Gastroesophageal sphincter (tissue), 4 donors: Measurements from ENCODE around the gene ZBTB3. TPM values are rescaled to one million over a fixed set of nuclear protein-coding genes. Genes with fewer than 3 reads are reported as not detected.
"Not testable (repeated sequence)": the region's sequence is repeated elsewhere in the genome, so short reads cannot be mapped to it uniquely, and the experiment has no call there.

Experiments used
- ATAC-seq: fragments of 150-250 bp; one replicate; pipeline ENCODE4 v1.9.1; 2016; ENCODE audit warnings: mild to moderate bottlenecking, moderate library complexity
- H3K27ac ChIP-seq, 4 donors: fragments of 200-600 bp; sonication (generic) in 3 of 4; 1 replicate in 3 of 4; 2 replicates in 1 of 4; pipeline ENCODE4 v1.5.1; 2016 to 2019
- H3K27me3 ChIP-seq: fragments of 200-600 bp; sonication (generic); one replicate; pipeline ENCODE4 v1.5.1; 2019
- H3K36me3 ChIP-seq, 2 donors: fragments of 200-600 bp; sonication (generic); one replicate each; pipeline ENCODE4 v1.5.1; 2019; ENCODE audit warnings: control low read depth in 1 of 2
- H3K4me1 ChIP-seq, 3 donors: fragments of 200-600 bp; sonication (generic); 1 replicate in 2 of 3; 2 replicates in 1 of 3; pipeline ENCODE4 v1.5.1; 2016 to 2019; ENCODE audit warnings: control low read depth in 2 of 3
- H3K4me3 ChIP-seq, 2 donors: fragments of 200-600 bp; sonication (generic); one replicate each; pipeline ENCODE4 v1.5.1; 2019; ENCODE audit warnings: mild to moderate bottlenecking in 1 of 2, moderate library complexity in 1 of 2
- H3K9me3 ChIP-seq, 3 donors: fragments of 200-600 bp; sonication (generic); one replicate each; pipeline ENCODE4 v1.5.1; 2017 to 2019; ENCODE audit warnings: control low read depth in 2 of 3
- EP300 ChIP-seq: sonication (generic); formaldehyde crosslinking; IDR thresholded peaks from one replicate; pipeline ENCODE4 v1.6.1; 2017; ENCODE audit warnings: antibody characterized with exemption, mild to moderate bottlenecking
- POLR2A ChIP-seq, 2 donors: fragments of 450-650 bp; IDR thresholded peaks; one replicate each; pipeline ENCODE4 v1.6.1; 2017; ENCODE audit warnings: antibody characterized with exemption in 2 of 2, mild to moderate bottlenecking in 2 of 2, moderate library complexity in 1 of 2
- POLR2AphosphoS5 ChIP-seq: sonication (generic); formaldehyde crosslinking; IDR thresholded peaks from one replicate; pipeline ENCODE4 v1.6.1; 2017; ENCODE audit warnings: antibody characterized with exemption
- WGBS, 2 donors: methylation state at CpG; one replicate each; pipeline ENCODE4 v1.1.5; 2018; ENCODE audit warnings: low coverage in 1 of 2; 5-methylcytosine and 5-hydroxymethylcytosine counted together
- total RNA-seq, 4 donors: library from RNA; depleted of rRNA; stranded (reverse); fragments of >200 nt; gene quantifications; one replicate each; pipeline ENCODE4 v1.1.0, GENCODE V29; 2016
- TF ChIP-seq, protein P1 (sequence below), 4 experiments: fragments of 200-600 bp in 2 of 4; fragments of 450-650 bp in 2 of 4; sonication (generic) in 1 of 4; IDR thresholded peaks; one replicate each; pipeline ENCODE4 v1.5.1; 2017 to 2019; ENCODE audit warnings: antibody characterized with exemption in 4 of 4, mild to moderate bottlenecking in 2 of 4, moderate library complexity in 2 of 4

The ZBTB3 gene
- total RNA-seq, 4 donors from 2014 or later = 8.8 to 15.8 (median 12.3) TPM

DNA sequence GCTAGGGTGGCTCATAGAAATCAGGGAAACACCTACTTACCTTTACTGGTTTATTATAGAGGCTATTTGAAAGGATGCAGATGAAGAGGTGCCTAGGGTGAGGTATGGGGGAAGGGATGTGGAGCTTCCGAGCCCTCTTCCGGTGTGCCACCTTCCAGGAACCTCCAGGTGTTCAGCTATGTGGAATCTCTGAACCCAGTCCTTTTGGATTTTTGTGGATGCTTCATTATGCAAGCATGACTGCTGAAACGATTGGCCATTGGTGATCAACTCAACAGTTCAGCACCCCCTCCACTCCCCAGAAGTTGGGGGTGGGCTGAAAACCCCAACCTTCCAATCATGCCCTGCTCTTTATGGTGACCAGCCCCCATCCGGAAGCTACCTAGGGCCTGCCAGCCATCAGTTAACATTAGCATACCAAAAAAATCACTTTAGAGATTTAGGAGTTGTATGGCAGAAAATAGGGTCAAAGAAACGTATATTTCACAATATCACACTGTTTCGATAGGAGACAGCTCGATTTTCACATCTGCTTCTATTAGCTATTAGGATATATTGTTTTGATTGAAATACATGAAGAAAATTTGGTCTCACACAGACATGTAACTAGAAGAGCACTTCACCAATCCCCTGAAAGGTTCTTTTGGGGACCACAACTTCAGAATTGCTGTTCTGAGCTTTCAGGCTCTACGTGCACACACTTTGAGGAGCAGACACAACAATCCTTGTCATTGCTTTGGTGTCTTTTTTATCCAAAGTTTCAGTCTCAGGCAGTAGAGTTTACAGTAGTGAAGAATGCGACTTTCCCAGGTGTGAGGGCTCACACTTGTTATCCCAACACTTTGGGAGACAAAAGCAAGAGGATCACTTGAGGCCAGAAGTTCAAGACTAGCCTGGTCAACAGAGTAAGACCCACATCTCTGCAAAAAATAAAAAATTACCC is 4.2 kb upstream of the ZBTB3 start:
- Histone ChIP-seq H3K4me1 (peaks cover 4 to 30% (median 16%) of the 10 kb centered on the region in 3 donors), H3K4me3 (no peak overlapping the region), H3K27me3 (no peaks in the 10 kb centered on the region), H3K27ac (no peak overlapping the region), H3K36me3 (peaks cover 0 to 6% of the 10 kb centered on the region in 2 donors), H3K9me3 (no peaks in the 10 kb centered on the region)
- no peak for ATAC-seq
- TF ChIP-seq POLR2AphosphoS5 = no peak
- TF ChIP-seq, protein P1, sequence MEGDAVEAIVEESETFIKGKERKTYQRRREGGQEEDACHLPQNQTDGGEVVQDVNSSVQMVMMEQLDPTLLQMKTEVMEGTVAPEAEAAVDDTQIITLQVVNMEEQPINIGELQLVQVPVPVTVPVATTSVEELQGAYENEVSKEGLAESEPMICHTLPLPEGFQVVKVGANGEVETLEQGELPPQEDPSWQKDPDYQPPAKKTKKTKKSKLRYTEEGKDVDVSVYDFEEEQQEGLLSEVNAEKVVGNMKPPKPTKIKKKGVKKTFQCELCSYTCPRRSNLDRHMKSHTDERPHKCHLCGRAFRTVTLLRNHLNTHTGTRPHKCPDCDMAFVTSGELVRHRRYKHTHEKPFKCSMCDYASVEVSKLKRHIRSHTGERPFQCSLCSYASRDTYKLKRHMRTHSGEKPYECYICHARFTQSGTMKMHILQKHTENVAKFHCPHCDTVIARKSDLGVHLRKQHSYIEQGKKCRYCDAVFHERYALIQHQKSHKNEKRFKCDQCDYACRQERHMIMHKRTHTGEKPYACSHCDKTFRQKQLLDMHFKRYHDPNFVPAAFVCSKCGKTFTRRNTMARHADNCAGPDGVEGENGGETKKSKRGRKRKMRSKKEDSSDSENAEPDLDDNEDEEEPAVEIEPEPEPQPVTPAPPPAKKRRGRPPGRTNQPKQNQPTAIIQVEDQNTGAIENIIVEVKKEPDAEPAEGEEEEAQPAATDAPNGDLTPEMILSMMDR (IDR thresholded peaks at IDR 0.05) = no peak
- WGBS, 2 donors = 34 to 51% methylated on average over 5 to 9 of the region's 9 CpGs

GRCh38 chr11:62755086-62755615 is 1.2 kb upstream of the ZBTB3 start:
- Histone ChIP-seq H3K4me3 (no peak overlapping the region), H3K27ac (no peak overlapping the region), H3K9me3 (no peaks in the 10 kb centered on the region), H3K27me3 (no peaks in the 10 kb centered on the region), H3K36me3 (peaks cover 0 to 20% of the 10 kb centered on the region in 2 donors), H3K4me1 (peaks cover 0 to 41% (median 14%) of the 10 kb centered on the region in 3 donors)
- 50 to 69% methylated on average over 1 to 5 of the region's 10 CpGs for WGBS, 2 donors
- no peak for ATAC-seq
- TF ChIP-seq POLR2A (IDR thresholded peaks at IDR 0.05) (no peak), EP300 (no peak), POLR2AphosphoS5 (no peak)
- TF ChIP-seq, protein P1 (IDR thresholded peaks at IDR 0.05) = no peak

- Histone ChIP-seq H3K4me3 (peak overlapping the region; percentile 55 to 64), H3K27ac (peak overlapping the region; percentile 78 to 99 (median 93))
- ATAC-seq = no peak
Observed at GRCh38 chr11:62752994-62753735, 795 bp downstream of the ZBTB3 start.

GRCh38 chr11:62752177-62752785 is 1.7 kb downstream of the ZBTB3 start:
- ATAC-seq = no peak
- H3K27ac ChIP-seq = peak overlapping the region in 1 of 4 donors; percentile 93
- no peaks in the 10 kb centered on the region for H3K27me3 ChIP-seq
- peaks cover 0 to 47% (median 14%) of the 10 kb centered on the region in 3 donors for H3K4me1 ChIP-seq
- peaks cover 0 to 29% of the 10 kb centered on the region in 2 donors for H3K36me3 ChIP-seq
- WGBS, 2 donors = 100% methylated on average over 3 of the region's 14 CpGs; no CpG with 5 or more reads in 1 of the 2 donors
- TF ChIP-seq, protein P1 (IDR thresholded peaks at IDR 0.05) = no peak
- TF ChIP-seq EP300 = no peak
- no peak for TF ChIP-seq POLR2A (IDR thresholded peaks at IDR 0.05)
- TF ChIP-seq POLR2AphosphoS5 = no peak
- no peaks in the 10 kb centered on the region for H3K9me3 ChIP-seq
- H3K4me3 ChIP-seq = no peak overlapping the region

More at GRCh38 chr11:62752994-62753735, 795 bp downstream of the ZBTB3 start:
- Histone ChIP-seq H3K4me1 (peaks cover 0 to 47% (median 14%) of the 10 kb centered on the region in 3 donors), H3K27me3 (no peaks in the 10 kb centered on the region), H3K9me3 (no peaks in the 10 kb centered on the region), H3K36me3 (peaks cover 0 to 29% of the 10 kb centered on the region in 2 donors)
- 66 to 82% methylated on average over 5 to 7 of the region's 15 CpGs for WGBS, 2 donors
- TF ChIP-seq EP300 (no peak), POLR2AphosphoS5 (no peak), POLR2A (IDR thresholded peaks at IDR 0.05) (no peak)
- TF ChIP-seq, protein P1 (IDR thresholded peaks at IDR 0.05) = no peak

GRCh38 chr11:62749931-62750330 is 4.0 kb downstream of the ZBTB3 start:
- H3K27ac ChIP-seq, H3K27me3 ChIP-seq, H3K9me3 ChIP-seq, ATAC-seq, H3K4me3 ChIP-seq: not testable (repeated sequence)
- 93% methylated on average over 3 of the region's 5 CpGs; no CpG with 5 or more reads in 1 of the 2 donors for WGBS, 2 donors
- H3K36me3 ChIP-seq = peaks cover 0 to 29% of the 10 kb centered on the region in 2 donors
- H3K4me1 ChIP-seq = peaks cover 0 to 47% (median 14%) of the 10 kb centered on the region in 3 donors
